Right lobe of liver (tissue), 6 donors: ENCODE measurements around the gene CLEC18B. TPM values are rescaled to one million over a fixed set of nuclear protein-coding genes. Genes with fewer than 3 reads are reported as not detected.
"Not testable (repeated sequence)": the region's sequence is repeated elsewhere in the genome, so short reads cannot be mapped to it uniquely, and the experiment has no call there.

Experiments
- ATAC-seq, 4 donors: fragments of 200-7000 bp; cut with Tn5 transposase; one replicate each; pipeline ENCODE4 v1.9.1; 2020; ENCODE audit warnings: mild to moderate bottlenecking in 4 of 4, moderate library complexity in 4 of 4
- DNase-seq, 3 donors: peaks; one replicate each; pipeline ENCODE4 v3.0.0-alpha.2; 2020
- H3K27ac ChIP-seq, 3 donors: fragments of 200-600 bp; one replicate each; pipeline ENCODE4 v1.8.0; 2022
- H3K27me3 ChIP-seq, 2 donors: fragments of 200-600 bp; one replicate each; pipeline ENCODE4 v1.8.0; 2022
- H3K36me3 ChIP-seq, 4 donors: fragments of 200-600 bp; sonication (generic) in 1 of 4; one replicate each; pipeline versions ENCODE4 v1.5.1 to v1.8.0; 2017 to 2022; ENCODE audit warnings: control low read depth in 1 of 4
- H3K4me1 ChIP-seq, 4 donors: fragments of 200-600 bp; sonication (generic) in 1 of 4; one replicate each; pipeline versions ENCODE4 v1.5.1 to v1.8.0; 2017 to 2022; ENCODE audit warnings: control low read depth in 1 of 4
- H3K4me3 ChIP-seq, 3 donors: fragments of 200-600 bp; one replicate each; pipeline ENCODE4 v1.8.0; 2022
- H3K9me3 ChIP-seq, 4 donors: fragments of 200-600 bp; sonication (generic) in 1 of 4; one replicate each; pipeline versions ENCODE4 v1.5.1 to v1.8.0; 2017 to 2022; ENCODE audit warnings: control low read depth in 1 of 4
- CTCF ChIP-seq, 4 donors: fragments of 200-600 bp in 3 of 4; fragments of 450-650 bp in 1 of 4; IDR thresholded peaks; one replicate each; pipeline versions ENCODE4 v1.5.1 to v1.8.0; 2016 to 2022; ENCODE audit warnings: antibody characterized with exemption in 4 of 4, mild to moderate bottlenecking in 2 of 4
- POLR2A ChIP-seq: fragments of 450-650 bp; IDR thresholded peaks from one replicate; pipeline ENCODE4 v1.6.1; 2017; ENCODE audit warnings: antibody characterized with exemption, mild to moderate bottlenecking
- WGBS: methylation state at CpG from one replicate; pipeline ENCODE4 v1.1.6; 2018; ENCODE audit warnings: low coverage, low lambda C conversion rate; ENCODE audit not compliant: insufficient coverage; ENCODE audit errors: missing lambda C conversion rate; 5-methylcytosine and 5-hydroxymethylcytosine counted together
- intact Hi-C, 2 donors: fragments of 100-400 bp; cut with DNase I; formaldehyde crosslinking; loops; one replicate each; pipeline versions ENCODE4 v1.11.2 to v1.14.1; 2022
- total RNA-seq, 6 experiments: library from RNA; depleted of rRNA in 2 of 6; stranded (reverse); fragments of >200 nt in 2 of 6; fragmentation: NEBNext Ultra II Directional in 3 of 6; extraction: Animal tissue kit (Norgen Biotek cat#: 25700) in 3 of 6; gene quantifications; one replicate each; pipeline versions ENCODE4 v1.1.0 to v1.2.4, GENCODE V29; 2016 to 2023
- donor health status: DM: no; HTN: yes; CAD: no.
- donor health status: DM: no; HTN: no; CAD: no.
- donor health status: DM: no; HTN: no; CAD: no.
- donor health status: DM: no; HTN: yes; CAD: no.
- donor health status: DM: no; HTN: yes; CAD: no.

Gene CLEC18B
- total RNA-seq, 6 experiments from 2014 or later: 0.64 to 0.75 (median 0.71) TPM; not detected in 3

GRCh38 chr16:74373847-74374184 lies 47.5 kb downstream of the CLEC18B start:
- 91% methylated on average over 9 of the region's 9 CpGs for WGBS
- intact Hi-C loops, H3K36me3 ChIP-seq, H3K9me3 ChIP-seq, DNase-seq, H3K4me3 ChIP-seq, H3K4me1 ChIP-seq, H3K27ac ChIP-seq, H3K27me3 ChIP-seq, ATAC-seq: not testable (repeated sequence)

- Histone ChIP-seq H3K4me1 (no peaks in the 10 kb centered on the region), H3K27me3 (no peaks in the 10 kb centered on the region), H3K4me3 (no peak overlapping the region), H3K9me3 (no peaks in the 10 kb centered on the region), H3K27ac (no peak overlapping the region), H3K36me3 (no peaks in the 10 kb centered on the region)
- intact Hi-C loops: no loop called here
- ATAC-seq (peak in 1 of 4 donors; percentile 36), DNase-seq (no peak)
- TF ChIP-seq POLR2A: no peak
- 81% methylated on average over 10 of the region's 10 CpGs for WGBS
Observed at GRCh38 chr16:74372953-74373846, 48.1 kb downstream of the CLEC18B start.

GRCh38 chr16:74372369-74372768 lies 48.9 kb downstream of the CLEC18B start:
- Histone ChIP-seq H3K27ac (no peak overlapping the region), H3K36me3 (no peaks in the 10 kb centered on the region), H3K4me3 (no peak overlapping the region), H3K27me3 (no peaks in the 10 kb centered on the region), H3K9me3 (no peaks in the 10 kb centered on the region), H3K4me1 (no peaks in the 10 kb centered on the region)
- intact Hi-C loops: no loop called here
- WGBS: 73% methylated on average over 2 of the region's 5 CpGs
- TF ChIP-seq POLR2A (no peak), CTCF (IDR thresholded peaks at IDR 0.05) (no peak)
- ATAC-seq: no peak
- DNase-seq: no peak

- DNase-seq, H3K36me3 ChIP-seq, H3K27me3 ChIP-seq, H3K9me3 ChIP-seq, H3K4me1 ChIP-seq, intact Hi-C loops, H3K27ac ChIP-seq, H3K4me3 ChIP-seq, ATAC-seq: not testable (repeated sequence)
- 87% methylated on average over 19 of the region's 20 CpGs for WGBS
Observed at GRCh38 chr16:74370338-74371135, 50.7 kb downstream of the CLEC18B start.

- H3K4me3 ChIP-seq: peak overlapping the region; percentile 52 to 83 (median 73)
- H3K36me3 ChIP-seq, H3K9me3 ChIP-seq, intact Hi-C loops, H3K27me3 ChIP-seq, H3K4me1 ChIP-seq: not testable (repeated sequence)
- peak; percentile 24 for TF ChIP-seq POLR2A
- peak overlapping the region; percentile 44 to 79 (median 69) for H3K27ac ChIP-seq
- DNase-seq (peak; percentile 97 to 98 (median 97)), ATAC-seq (peak; percentile 96 to 99 (median 98))
- under 1% methylated on average over 6 of the region's 81 CpGs for WGBS
Observed at GRCh38 chr16:74368002-74368911, 53.0 kb downstream of the CLEC18B start.

- WGBS: 0% methylated on average over 14 of the region's 35 CpGs
- peak overlapping the region; percentile 44 to 79 (median 69) for H3K27ac ChIP-seq
- H3K36me3 ChIP-seq, H3K9me3 ChIP-seq, H3K4me1 ChIP-seq, intact Hi-C loops, H3K27me3 ChIP-seq: not testable (repeated sequence)
- peak overlapping the region; percentile 52 to 83 (median 73) for H3K4me3 ChIP-seq
- ATAC-seq: peak; percentile 43 to 54 (median 50)
- peak; percentile 62 to 74 (median 63) for DNase-seq
Observed at GRCh38 chr16:74367469-74368001, 53.7 kb downstream of the CLEC18B start.

GRCh38 chr16:74361646-74362610 lies 59.4 kb downstream of the CLEC18B start:
- DNase-seq, H3K4me3 ChIP-seq, H3K4me1 ChIP-seq, H3K27ac ChIP-seq, intact Hi-C loops, H3K9me3 ChIP-seq, H3K27me3 ChIP-seq: not testable (repeated sequence)
- WGBS: 79% methylated on average over 8 of the region's 15 CpGs
- peak in 2 of 4 donors; percentile 21 to 30 for ATAC-seq
- peaks cover 0 to 26% (median 4%) of the 10 kb centered on the region in 4 donors for H3K36me3 ChIP-seq
